ENCODE results near the gene ABCC1. TPM values are rescaled to one million over a fixed set of nuclear protein-coding genes. Genes with fewer than 3 reads are reported as not detected.

ABCC1 gene
- total RNA-seq, 1 experiment from 2014 or later = 25.0 TPM

- peaks cover 11% of the 10 kb centered on the region for H3K4me1 ChIP-seq (ENCODE audit: insufficient read depth, low read length, poor library complexity, severe bottlenecking)
- no peaks in the 10 kb centered on the region for H3K36me3 ChIP-seq (ENCODE audit: insufficient read depth, low read length, poor library complexity, severe bottlenecking)
- POLR2A ChIA-PET (ENCODE audit: low non-redundant PET) = no interaction called here
- BruUV-seq (replicated peaks) = no TSS peak
- no peak overlapping the region for H3K4me3 ChIP-seq (ENCODE audit: low read depth, low read length, poor library complexity, severe bottlenecking)
- no peaks in the 10 kb centered on the region for H3K27me3 ChIP-seq (replicated peaks; ENCODE audit: insufficient read depth, low read depth, low read length, poor library complexity)
- no peak for DNase-seq (ENCODE audit: low spot score)
- CTCF ChIA-PET = interaction anchor here (0.5 kb wide), 1 partner anchor 224 kb away, joined by 8 read pairs; no protein-coding TSS in a partner anchor
- intact Hi-C loops (cut with micrococcal nuclease; ENCODE audit: unreplicated experiment) = no loop called here
- no peak for TF ChIP-seq EZH2 (IDR thresholded peaks at IDR 0.05; ENCODE audit: borderline replicate concordance, low read depth, low read length, poor library complexity, severe bottlenecking)
- TF ChIP-seq CTCF (conservative IDR thresholded peaks at IDR 0.05; ENCODE audit: low read depth, low read length) = no peak
- no peaks in the 10 kb centered on the region for H3K9me3 ChIP-seq (ENCODE audit: low read depth, low read length, poor library complexity, severe bottlenecking)
- no peak overlapping the region for H3K27ac ChIP-seq (ENCODE audit: low read depth, low read length, poor library complexity, severe bottlenecking)
Measured at GRCh38 chr16:15960124-15960971, 10.9 kb downstream of the ABCC1 start.

DNA sequence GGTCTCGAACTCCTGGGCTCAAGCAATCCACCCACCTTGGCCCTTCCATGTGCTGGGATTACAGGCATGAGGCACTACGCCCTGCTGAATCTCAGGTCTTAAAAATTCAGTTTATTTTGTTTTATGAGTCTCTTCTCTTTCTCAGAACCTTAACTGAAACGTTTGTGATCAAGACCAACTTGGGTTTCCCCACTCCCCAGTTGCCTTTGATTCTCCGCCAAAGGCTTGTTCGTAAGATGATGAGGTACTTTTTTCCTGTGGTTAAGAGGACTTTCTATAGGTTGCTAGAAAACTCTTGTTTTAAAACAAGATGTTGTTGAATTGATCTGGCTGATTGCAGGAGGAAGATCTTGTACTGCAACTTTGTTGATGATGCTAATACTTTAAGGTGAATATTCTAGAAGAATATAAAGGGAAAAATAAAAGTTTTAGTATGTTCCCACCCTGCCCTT lies 11.7 kb downstream of the ABCC1 start:
- H3K9me3 ChIP-seq (ENCODE audit: low read depth, low read length, poor library complexity, severe bottlenecking) = no peaks in the 10 kb centered on the region
- no TSS peak for BruUV-seq (replicated peaks)
- ChIA-PET CTCF (no interaction called here), POLR2A (ENCODE audit: low non-redundant PET) (no interaction called here)
- intact Hi-C loops (cut with micrococcal nuclease; ENCODE audit: unreplicated experiment) = no loop called here
- H3K4me1 ChIP-seq (ENCODE audit: insufficient read depth, low read length, poor library complexity, severe bottlenecking) = peaks cover 11% of the 10 kb centered on the region
- H3K36me3 ChIP-seq (ENCODE audit: insufficient read depth, low read length, poor library complexity, severe bottlenecking) = no peaks in the 10 kb centered on the region
- TF ChIP-seq EZH2 (IDR thresholded peaks at IDR 0.05; ENCODE audit: borderline replicate concordance, low read depth, low read length, poor library complexity, severe bottlenecking) = no peak
- no peak for TF ChIP-seq CTCF (conservative IDR thresholded peaks at IDR 0.05; ENCODE audit: low read depth, low read length)
- no peaks in the 10 kb centered on the region for H3K27me3 ChIP-seq (replicated peaks; ENCODE audit: insufficient read depth, low read depth, low read length, poor library complexity)
- no peak for DNase-seq (ENCODE audit: low spot score)
- H3K4me3 ChIP-seq (ENCODE audit: low read depth, low read length, poor library complexity, severe bottlenecking) = no peak overlapping the region
- no peak overlapping the region for H3K27ac ChIP-seq (ENCODE audit: low read depth, low read length, poor library complexity, severe bottlenecking)

- H3K27ac ChIP-seq (ENCODE audit: low read depth, low read length, poor library complexity, severe bottlenecking) = no peak overlapping the region
- H3K9me3 ChIP-seq (ENCODE audit: low read depth, low read length, poor library complexity, severe bottlenecking) = no peaks in the 10 kb centered on the region
- ChIA-PET POLR2A (ENCODE audit: low non-redundant PET) (no interaction called here), CTCF (no interaction called here)
- no peaks in the 10 kb centered on the region for H3K36me3 ChIP-seq (ENCODE audit: insufficient read depth, low read length, poor library complexity, severe bottlenecking)
- DNase-seq (ENCODE audit: low spot score) = no peak
- no peak overlapping the region for H3K4me3 ChIP-seq (ENCODE audit: low read depth, low read length, poor library complexity, severe bottlenecking)
- no peak for TF ChIP-seq CTCF (conservative IDR thresholded peaks at IDR 0.05; ENCODE audit: low read depth, low read length)
- TF ChIP-seq EZH2 (IDR thresholded peaks at IDR 0.05; ENCODE audit: borderline replicate concordance, low read depth, low read length, poor library complexity, severe bottlenecking) = no peak
- peaks cover 11% of the 10 kb centered on the region for H3K4me1 ChIP-seq (ENCODE audit: insufficient read depth, low read length, poor library complexity, severe bottlenecking)
- intact Hi-C loops (cut with micrococcal nuclease; ENCODE audit: unreplicated experiment) = no loop called here
- BruUV-seq (replicated peaks) = no TSS peak
- no peaks in the 10 kb centered on the region for H3K27me3 ChIP-seq (replicated peaks; ENCODE audit: insufficient read depth, low read depth, low read length, poor library complexity)
Measured at GRCh38 chr16:15961571-15962090, 12.2 kb downstream of the ABCC1 start.
